K562 (cell line): ENCODE data around the gene CCNY. TPM values are rescaled to one million over a fixed set of nuclear protein-coding genes. Genes with fewer than 3 reads are reported as not detected.

Experiments used
- C11orf30 ChIP-seq: fragments of 450-650 bp; IDR thresholded peaks from 2 replicates; pipeline ENCODE4 v1.6.1; 2016; ENCODE audit warnings: low read depth, mild to moderate bottlenecking
- CC2D1A ChIP-seq: fragments of 450-650 bp; IDR thresholded peaks from 2 replicates; pipeline ENCODE4 v1.6.1; 2017; ENCODE audit warnings: mild to moderate bottlenecking
- FOSL1 ChIP-seq: fragments of 200-800 bp; sonication (Bioruptor generic); conservative IDR thresholded peaks from 2 replicates; pipeline ENCODE4 v1.6.1; 2016; ENCODE audit warnings: missing genetic modification characterization, missing compliant biosample characterization
- FOXK2 ChIP-seq, 2 experiments: fragments of 450-650 bp; IDR thresholded peaks in 1 of 2; conservative IDR thresholded peaks in 1 of 2; 2 replicates each; pipeline ENCODE4 v1.6.1; 2016; ENCODE audit warnings: low read depth in 2 of 2, mild to moderate bottlenecking in 1 of 2
- GTF2F1 ChIP-seq: IDR thresholded peaks from 2 replicates; pipeline ENCODE4 v1.6.1; 2011; ENCODE audit warnings: low read depth, low read length, improper control_type of control experiment
- HLTF ChIP-seq: fragments of 450-650 bp; IDR thresholded peaks from 2 replicates; pipeline ENCODE4 v1.6.1; 2016
- IRF2 ChIP-seq: sonication (generic); formaldehyde crosslinking; IDR thresholded peaks from 2 replicates; pipeline ENCODE4 v1.8.1; 2022; ENCODE audit warnings: mild to moderate bottlenecking, missing genetic modification reagents
- KLF16 ChIP-seq: IDR thresholded peaks from 2 replicates; pipeline ENCODE4 v1.6.1; 2016; ENCODE audit warnings: antibody characterized with exemption
- NR2C1 ChIP-seq, 2 experiments: fragments of 450-650 bp; IDR thresholded peaks; 2 replicates each; pipeline ENCODE4 v1.6.1; 2017; ENCODE audit warnings: mild to moderate bottlenecking in 2 of 2, antibody characterized with exemption in 1 of 2, inconsistent platforms in 1 of 2, missing compliant biosample characterization in 1 of 2, missing genetic modification characterization in 1 of 2
- POLR2H ChIP-seq: IDR thresholded peaks from 2 replicates; pipeline ENCODE4 v1.6.1; 2016; ENCODE audit warnings: missing genetic modification characterization, low read depth, mild to moderate bottlenecking, control low read depth, missing compliant biosample characterization, moderate library complexity
- SMAD4 ChIP-seq: fragments of 250-450 bp; sonication (Bioruptor Pico); conservative IDR thresholded peaks from 2 replicates; pipeline ENCODE4 v1.8.0; 2021; ENCODE audit warnings: inconsistent platforms, mild to moderate bottlenecking, moderate library complexity
- SMARCA4 ChIP-seq: fragments of 450-650 bp; IDR thresholded peaks from 2 replicates; pipeline ENCODE4 v1.6.1; 2016
- SOX6 ChIP-seq: fragments of 450-650 bp; IDR thresholded peaks from 2 replicates; pipeline ENCODE4 v1.6.1; 2014; ENCODE audit warnings: mild to moderate bottlenecking
- SP2 ChIP-seq: IDR thresholded peaks from 2 replicates; pipeline ENCODE4 v1.6.1; 2011; ENCODE audit warnings: mild to moderate bottlenecking, low read depth, low read length, moderate library complexity; ENCODE audit not compliant: poor library complexity, severe bottlenecking; ENCODE audit errors: extremely low read depth
- ZNF41 ChIP-seq: fragments of 250-450 bp; sonication (Bioruptor Pico); conservative IDR thresholded peaks from 2 replicates; pipeline ENCODE4 v1.4.0; 2020; ENCODE audit warnings: mild to moderate bottlenecking
- ZNF584 ChIP-seq: fragments of 200-800 bp; sonication (Bioruptor generic); IDR thresholded peaks from 2 replicates; pipeline ENCODE4 v1.6.1; 2016; ENCODE audit warnings: low read depth, mild to moderate bottlenecking, missing genetic modification characterization, missing compliant biosample characterization
- ZNF79 ChIP-seq: fragments of 250-450 bp; sonication (Bioruptor Pico); IDR thresholded peaks from 2 replicates; pipeline ENCODE4 v1.4.0; 2020; ENCODE audit warnings: low read depth, mild to moderate bottlenecking, moderate library complexity
- ZZZ3 ChIP-seq: fragments of 450-650 bp; IDR thresholded peaks from 2 replicates; pipeline ENCODE4 v1.6.1; 2016; ENCODE audit warnings: antibody characterized with exemption, mild to moderate bottlenecking, moderate library complexity
- polyA plus RNA-seq, 8 experiments: library from polyadenylated mRNA; depleted of rRNA in 4 of 8; stranded (reverse) in 5 of 8; unstranded in 3 of 8; fragments of >200 nt; fragmentation: Nextera tagmentation in 2 of 8; fragmentation: Illumina TruSeq in 1 of 8; extraction: Ambion mirVana in 2 of 8; extraction: Trizol in 1 of 8; gene quantifications; 2 replicates each; pipeline versions ENCODE4 v1.2.1 to v1.2.3, GENCODE V29; 2011 to 2014; ENCODE audit warnings: inconsistent platforms in 1 of 8, missing spikeins in 1 of 8
- total RNA-seq, 7 experiments: library from RNA; depleted of rRNA in 6 of 7; stranded (reverse); fragments of >200 nt in 6 of 7; fragmentation: Illumina TruSeq in 2 of 7; extraction: Trizol in 2 of 7; gene quantifications; 2 replicates each; pipeline versions ENCODE4 v1.2.1 to v1.2.3, GENCODE V29; 2011 to 2021; ENCODE audit warnings: low replicate concordance in 1 of 7
- TF ChIP-seq, protein P1 (sequence below): fragments of 450-650 bp; IDR thresholded peaks from 2 replicates; pipeline ENCODE4 v1.6.1; 2016
- TF ChIP-seq, protein P2 (sequence below), 3 experiments: fragments of 200-800 bp in 1 of 3; sonication (Bioruptor generic) in 1 of 3; sonication (generic) in 1 of 3; formaldehyde crosslinking in 1 of 3; IDR thresholded peaks; 2 replicates each; pipeline versions ENCODE4 v1.6.1 to v1.8.0; 2016 to 2022; ENCODE audit warnings: mild to moderate bottlenecking in 2 of 3, missing compliant biosample characterization in 2 of 3, missing genetic modification characterization in 2 of 3, missing genetic modification reagents in 1 of 3
- TF ChIP-seq, protein P3 (sequence below): fragments of 450-650 bp; IDR thresholded peaks from one replicate; pipeline ENCODE4 v1.6.1; 2018; ENCODE audit warnings: mild to moderate bottlenecking, moderate library complexity; ENCODE audit not compliant: partially characterized antibody
- TF ChIP-seq, protein P4 (sequence below), 3 experiments: fragments of 200-800 bp in 1 of 3; fragments of 250-450 bp in 1 of 3; fragments of 450-650 bp in 1 of 3; sonication (Bioruptor Pico) in 1 of 3; sonication (Bioruptor generic) in 1 of 3; formaldehyde crosslinking in 1 of 3; IDR thresholded peaks; 2 replicates each; pipeline versions ENCODE4 v1.6.1 to v1.8.0; 2016 to 2022; ENCODE audit warnings: mild to moderate bottlenecking in 2 of 3, missing genetic modification characterization in 2 of 3, missing compliant biosample characterization in 1 of 3, moderate library complexity in 1 of 3

The CCNY gene
- total and polyA plus RNA-seq, 9 of the 15 experiments (the other 6 are each of a cell fraction or from before 2014, with no cell fraction given), result 8.4 to 109 (median 38.6) TPM

DNA sequence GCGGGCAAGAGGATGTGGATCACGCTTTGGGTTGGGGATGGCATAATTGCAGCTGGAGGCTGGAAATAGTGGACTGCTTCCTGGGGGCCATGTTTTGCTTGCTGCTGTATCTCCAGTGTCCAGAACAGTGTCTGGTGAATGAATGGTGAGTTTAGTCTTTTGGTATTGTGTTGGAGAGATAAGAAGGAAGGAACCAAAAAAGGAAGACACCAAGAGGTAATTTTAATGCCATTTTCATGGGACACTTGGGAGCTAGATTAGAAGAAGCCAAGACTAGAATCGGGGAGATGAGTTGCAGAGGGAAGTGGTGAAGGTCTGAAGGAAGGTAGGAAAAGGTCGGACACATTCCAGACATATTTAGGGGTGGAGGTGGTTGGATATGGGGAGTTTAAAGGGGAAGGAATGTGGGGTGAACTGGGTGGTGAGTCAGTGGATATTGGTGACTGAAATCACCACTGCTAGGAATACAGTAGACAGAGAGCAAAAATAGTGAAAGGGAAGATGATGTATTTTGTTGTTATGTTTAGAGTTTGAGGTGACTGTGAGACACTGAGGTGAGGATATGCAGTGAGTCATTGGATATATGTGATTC, 76.7 kb downstream of the CCNY start (continued):
- TF ChIP-seq CC2D1A (peak; percentile 53; the same call in 1 of the 2 replicates), GTF2F1 (no peak), ZNF41 (CRISPR knock-in tag) (no peak), SP2 (no peak), ZNF79 (no peak), IRF2 (no peak), C11orf30 (no peak), FOSL1 (tag) (no peak; the same call in 1 of the 2 replicates), POLR2H (tag) (no peak), SMARCA4 (peak; percentile 77), NR2C1 (IDR thresholded peaks at IDR 0.05) (no peak), NR2C1 (tag; IDR thresholded peaks at IDR 0.05) (no peak), SMAD4 (CRISPR knock-in tag) (peak; percentile 63; the same call in 1 of the 2 replicates), FOXK2 (conservative IDR thresholded peaks at IDR 0.05 in 1 of 2, IDR thresholded peaks at IDR 0.05 in 1 of 2; ENCODE audit: low read depth in 2 of 2) (peak in 1 of 2 experiments; percentile 65; a peak in 1 of 4 replicates), SOX6 (peak; percentile 61), ZZZ3 (no peak), ZNF584 (CRISPR knock-in tag) (no peak), HLTF (no peak), KLF16 (no peak)
- TF ChIP-seq, protein P1, sequence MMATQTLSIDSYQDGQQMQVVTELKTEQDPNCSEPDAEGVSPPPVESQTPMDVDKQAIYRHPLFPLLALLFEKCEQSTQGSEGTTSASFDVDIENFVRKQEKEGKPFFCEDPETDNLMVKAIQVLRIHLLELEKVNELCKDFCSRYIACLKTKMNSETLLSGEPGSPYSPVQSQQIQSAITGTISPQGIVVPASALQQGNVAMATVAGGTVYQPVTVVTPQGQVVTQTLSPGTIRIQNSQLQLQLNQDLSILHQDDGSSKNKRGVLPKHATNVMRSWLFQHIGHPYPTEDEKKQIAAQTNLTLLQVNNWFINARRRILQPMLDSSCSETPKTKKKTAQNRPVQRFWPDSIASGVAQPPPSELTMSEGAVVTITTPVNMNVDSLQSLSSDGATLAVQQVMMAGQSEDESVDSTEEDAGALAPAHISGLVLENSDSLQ, result no peak
- TF ChIP-seq, protein P2, sequence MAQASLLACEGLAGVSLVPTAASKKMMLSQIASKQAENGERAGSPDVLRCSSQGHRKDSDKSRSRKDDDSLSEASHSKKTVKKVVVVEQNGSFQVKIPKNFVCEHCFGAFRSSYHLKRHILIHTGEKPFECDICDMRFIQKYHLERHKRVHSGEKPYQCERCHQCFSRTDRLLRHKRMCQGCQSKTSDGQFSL (CRISPR knock-in tag; IDR thresholded peaks at IDR 0.05), result no peak
- TF ChIP-seq, protein P2 (tag; IDR thresholded peaks at IDR 0.05), result no peak
- TF ChIP-seq, protein P3, sequence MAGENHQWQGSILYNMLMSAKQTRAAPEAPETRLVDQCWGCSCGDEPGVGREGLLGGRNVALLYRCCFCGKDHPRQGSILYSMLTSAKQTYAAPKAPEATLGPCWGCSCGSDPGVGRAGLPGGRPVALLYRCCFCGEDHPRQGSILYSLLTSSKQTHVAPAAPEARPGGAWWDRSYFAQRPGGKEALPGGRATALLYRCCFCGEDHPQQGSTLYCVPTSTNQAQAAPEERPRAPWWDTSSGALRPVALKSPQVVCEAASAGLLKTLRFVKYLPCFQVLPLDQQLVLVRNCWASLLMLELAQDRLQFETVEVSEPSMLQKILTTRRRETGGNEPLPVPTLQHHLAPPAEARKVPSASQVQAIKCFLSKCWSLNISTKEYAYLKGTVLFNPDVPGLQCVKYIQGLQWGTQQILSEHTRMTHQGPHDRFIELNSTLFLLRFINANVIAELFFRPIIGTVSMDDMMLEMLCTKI, result no peak
- TF ChIP-seq, protein P4, sequence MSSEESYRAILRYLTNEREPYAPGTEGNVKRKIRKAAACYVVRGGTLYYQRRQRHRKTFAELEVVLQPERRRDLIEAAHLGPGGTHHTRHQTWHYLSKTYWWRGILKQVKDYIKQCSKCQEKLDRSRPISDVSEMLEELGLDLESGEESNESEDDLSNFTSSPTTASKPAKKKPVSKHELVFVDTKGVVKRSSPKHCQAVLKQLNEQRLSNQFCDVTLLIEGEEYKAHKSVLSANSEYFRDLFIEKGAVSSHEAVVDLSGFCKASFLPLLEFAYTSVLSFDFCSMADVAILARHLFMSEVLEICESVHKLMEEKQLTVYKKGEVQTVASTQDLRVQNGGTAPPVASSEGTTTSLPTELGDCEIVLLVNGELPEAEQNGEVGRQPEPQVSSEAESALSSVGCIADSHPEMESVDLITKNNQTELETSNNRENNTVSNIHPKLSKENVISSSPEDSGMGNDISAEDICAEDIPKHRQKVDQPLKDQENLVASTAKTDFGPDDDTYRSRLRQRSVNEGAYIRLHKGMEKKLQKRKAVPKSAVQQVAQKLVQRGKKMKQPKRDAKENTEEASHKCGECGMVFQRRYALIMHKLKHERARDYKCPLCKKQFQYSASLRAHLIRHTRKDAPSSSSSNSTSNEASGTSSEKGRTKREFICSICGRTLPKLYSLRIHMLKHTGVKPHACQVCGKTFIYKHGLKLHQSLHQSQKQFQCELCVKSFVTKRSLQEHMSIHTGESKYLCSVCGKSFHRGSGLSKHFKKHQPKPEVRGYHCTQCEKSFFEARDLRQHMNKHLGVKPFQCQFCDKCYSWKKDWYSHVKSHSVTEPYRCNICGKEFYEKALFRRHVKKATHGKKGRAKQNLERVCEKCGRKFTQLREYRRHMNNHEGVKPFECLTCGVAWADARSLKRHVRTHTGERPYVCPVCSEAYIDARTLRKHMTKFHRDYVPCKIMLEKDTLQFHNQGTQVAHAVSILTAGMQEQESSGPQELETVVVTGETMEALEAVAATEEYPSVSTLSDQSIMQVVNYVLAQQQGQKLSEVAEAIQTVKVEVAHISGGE (CRISPR knock-in tag; IDR thresholded peaks at IDR 0.05), result no peak
